IPS-18a (cell line): Measurements from ENCODE around the gene ST6GALNAC4.

Experiments
- H3K27ac ChIP-seq: one replicate; pipeline ENCODE4 v1.5.1; 2013; ENCODE audit warnings: low read length
- H3K27me3 ChIP-seq: one replicate; pipeline ENCODE4 v1.6.1; 2013; ENCODE audit warnings: mild to moderate bottlenecking, low read length; ENCODE audit not compliant: control insufficient read depth, insufficient read depth
- H3K36me3 ChIP-seq: one replicate; pipeline ENCODE4 v1.6.1; 2013; ENCODE audit warnings: low read depth, low read length; ENCODE audit not compliant: control insufficient read depth
- H3K4me1 ChIP-seq: one replicate; pipeline ENCODE4 v1.6.1; 2013; ENCODE audit warnings: low read depth, low read length; ENCODE audit not compliant: control insufficient read depth
- H3K4me3 ChIP-seq: one replicate; pipeline ENCODE4 v1.5.1; 2013; ENCODE audit warnings: low read length
- H3K9ac ChIP-seq: one replicate; pipeline ENCODE4 v1.6.1; 2013; ENCODE audit warnings: mild to moderate bottlenecking, low read length, moderate library complexity
- H3K9me3 ChIP-seq: one replicate; pipeline ENCODE4 v1.6.1; 2013; ENCODE audit warnings: low read depth, low read length; ENCODE audit not compliant: control insufficient read depth

Gene ST6GALNAC4

DNA sequence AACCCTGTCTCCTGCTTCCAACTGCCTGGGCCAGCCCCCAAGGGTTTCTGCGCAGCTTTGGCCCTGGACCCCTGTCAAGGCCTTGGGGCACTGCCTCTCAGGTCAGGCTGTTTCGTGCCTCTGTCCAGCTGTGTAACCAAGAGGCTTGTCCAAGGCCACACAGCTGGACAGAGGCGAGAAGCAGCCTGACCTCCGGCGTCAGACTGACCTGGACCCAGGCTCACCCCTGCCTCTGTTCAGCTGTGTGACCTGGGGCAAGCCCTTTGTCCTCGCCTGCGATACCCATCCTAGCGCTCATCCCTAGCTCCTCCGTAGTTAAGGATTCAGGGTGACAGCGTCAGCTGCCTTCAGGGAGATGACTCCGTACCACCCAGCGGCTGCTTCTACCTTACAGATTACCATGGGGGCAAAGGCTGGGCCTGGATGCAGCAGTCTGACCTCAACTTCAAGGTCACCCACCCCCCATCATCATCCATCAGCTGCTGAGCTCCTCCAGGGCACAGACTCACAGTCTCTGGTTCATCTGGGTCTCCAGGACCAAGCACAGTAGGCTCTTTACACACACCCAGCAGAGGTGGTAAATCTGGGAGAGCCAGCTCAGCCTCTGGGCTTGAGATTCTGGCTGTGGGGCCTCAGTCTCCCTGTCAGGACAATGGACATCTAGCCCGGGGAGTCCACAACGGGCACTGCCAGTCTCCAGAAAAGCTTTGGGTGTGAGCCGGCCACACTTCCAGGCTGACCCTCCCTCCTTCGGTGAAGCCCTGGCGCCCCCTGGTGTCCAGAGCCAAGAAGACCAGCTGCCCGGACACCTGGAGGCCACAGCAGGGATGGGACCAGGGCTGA, 47.3 kb downstream of the ST6GALNAC4 start:
- H3K4me1 ChIP-seq, result no peaks in the 10 kb centered on the region
- H3K4me3 ChIP-seq, result no peak overlapping the region
- H3K36me3 ChIP-seq, result no peaks in the 10 kb centered on the region
- no peaks in the 10 kb centered on the region for H3K9me3 ChIP-seq
- no peaks in the 10 kb centered on the region for H3K27me3 ChIP-seq
- no peak overlapping the region for H3K9ac ChIP-seq
- no peak overlapping the region for H3K27ac ChIP-seq

DNA sequence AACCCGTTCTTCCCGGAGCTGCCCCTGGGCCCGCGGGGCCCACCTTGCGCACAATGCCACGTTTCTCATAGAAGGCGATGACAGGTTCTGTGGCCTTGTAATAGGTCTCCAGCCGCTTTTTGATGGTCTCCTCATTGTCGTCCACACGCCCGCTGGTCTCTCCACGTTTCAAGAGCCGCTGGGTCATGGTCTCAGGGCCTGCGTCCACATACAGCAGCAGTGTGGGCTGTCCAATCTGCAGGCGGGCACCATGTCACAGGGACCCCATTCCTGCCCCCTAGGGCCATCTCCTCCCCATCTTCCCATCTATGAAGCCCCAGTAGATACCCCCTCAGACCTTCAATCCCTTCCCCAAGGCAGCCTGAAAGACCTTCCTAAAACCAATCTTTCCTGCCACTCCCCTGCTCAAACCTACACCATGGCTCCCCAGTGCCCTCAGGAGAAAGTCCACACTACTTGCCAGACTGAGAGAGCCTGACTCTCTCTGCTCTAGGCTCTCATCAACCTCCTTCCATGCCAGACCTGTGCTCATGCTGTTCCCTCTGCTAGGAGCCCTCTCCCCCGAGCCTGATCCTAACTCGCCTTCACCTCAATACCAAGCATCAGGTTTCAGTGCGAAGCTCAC, 48.5 kb downstream of the ST6GALNAC4 start:
- H3K9ac ChIP-seq, result no peak overlapping the region
- H3K4me3 ChIP-seq, result no peak overlapping the region
- no peaks in the 10 kb centered on the region for H3K4me1 ChIP-seq
- H3K9me3 ChIP-seq, result no peaks in the 10 kb centered on the region
- H3K27ac ChIP-seq, result no peak overlapping the region
- H3K27me3 ChIP-seq, result no peaks in the 10 kb centered on the region
- no peaks in the 10 kb centered on the region for H3K36me3 ChIP-seq

DNA sequence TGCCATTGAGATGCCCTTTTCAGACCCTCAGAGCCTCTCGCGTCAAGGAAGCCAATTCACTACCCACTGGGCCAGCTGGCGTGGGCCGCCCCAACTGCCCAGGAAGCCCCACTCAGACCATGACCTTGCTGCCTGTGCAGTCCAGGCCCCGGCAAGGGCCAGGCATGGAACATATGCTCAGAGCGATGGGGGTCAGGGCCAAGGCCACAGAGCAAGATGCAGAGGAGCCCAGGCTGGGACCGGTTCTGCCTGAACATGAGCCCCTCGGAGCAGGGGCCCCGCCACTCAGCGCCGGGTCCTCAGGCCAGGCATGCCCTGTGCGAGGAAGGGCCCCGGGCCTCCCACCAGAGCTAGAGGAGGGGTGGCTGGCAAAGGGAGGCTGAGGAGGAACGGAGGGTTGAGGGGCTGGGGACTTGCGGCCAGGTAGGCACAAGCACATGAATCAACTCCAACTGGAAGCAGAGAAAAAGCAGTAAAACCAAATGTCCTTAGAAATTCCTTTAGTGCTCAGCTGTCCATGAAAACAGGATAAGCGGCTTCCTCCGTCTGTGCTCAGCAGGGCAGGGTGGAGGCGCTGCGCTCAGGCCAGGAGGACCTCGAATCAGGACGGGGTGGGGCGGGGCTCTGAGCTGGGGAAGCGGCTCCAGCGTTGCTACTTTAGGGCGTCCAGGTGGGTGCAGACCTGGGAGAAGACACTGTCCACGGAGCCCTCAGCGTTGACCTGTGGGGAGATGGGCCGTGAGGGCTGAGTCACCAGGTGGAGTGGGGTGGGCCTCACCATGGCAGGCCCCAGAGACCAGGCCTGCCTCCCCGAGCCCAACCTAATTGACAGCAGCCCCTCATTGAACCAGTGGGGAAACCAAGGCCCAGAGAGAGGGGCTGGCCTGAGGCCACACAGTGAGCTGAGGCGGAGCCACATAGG, 49.2 kb downstream of the ST6GALNAC4 start:
- H3K27me3 ChIP-seq, result no peaks in the 10 kb centered on the region
- H3K9ac ChIP-seq, result no peak overlapping the region
- H3K9me3 ChIP-seq, result no peaks in the 10 kb centered on the region
- H3K36me3 ChIP-seq, result no peaks in the 10 kb centered on the region
- no peak overlapping the region for H3K4me3 ChIP-seq
- no peaks in the 10 kb centered on the region for H3K4me1 ChIP-seq
- no peak overlapping the region for H3K27ac ChIP-seq

DNA sequence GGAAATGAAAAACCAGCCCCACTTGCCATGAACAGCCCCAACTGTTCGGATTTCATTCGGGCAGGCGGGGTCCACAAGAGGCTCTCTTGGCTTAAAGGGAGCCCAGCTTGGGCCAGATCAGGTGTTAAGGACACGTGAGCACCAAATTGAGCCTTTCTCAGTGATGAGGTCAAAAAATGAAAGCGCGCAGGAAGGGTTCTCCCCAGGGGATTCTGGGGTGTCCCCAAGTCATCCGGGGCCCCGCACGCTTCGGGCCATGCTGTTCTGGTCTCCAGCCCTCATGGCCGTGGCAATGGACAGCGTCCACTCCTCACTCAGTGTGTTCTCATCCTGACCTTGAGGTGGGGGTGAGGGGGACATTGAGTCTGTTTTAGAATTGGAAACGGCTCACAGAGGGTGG, 50.3 kb downstream of the ST6GALNAC4 start:
- no peak overlapping the region for H3K27ac ChIP-seq
- no peaks in the 10 kb centered on the region for H3K27me3 ChIP-seq
- H3K4me3 ChIP-seq, result no peak overlapping the region
- no peak overlapping the region for H3K9ac ChIP-seq
- H3K36me3 ChIP-seq, result no peaks in the 10 kb centered on the region
- no peaks in the 10 kb centered on the region for H3K4me1 ChIP-seq
- H3K9me3 ChIP-seq, result no peaks in the 10 kb centered on the region

DNA sequence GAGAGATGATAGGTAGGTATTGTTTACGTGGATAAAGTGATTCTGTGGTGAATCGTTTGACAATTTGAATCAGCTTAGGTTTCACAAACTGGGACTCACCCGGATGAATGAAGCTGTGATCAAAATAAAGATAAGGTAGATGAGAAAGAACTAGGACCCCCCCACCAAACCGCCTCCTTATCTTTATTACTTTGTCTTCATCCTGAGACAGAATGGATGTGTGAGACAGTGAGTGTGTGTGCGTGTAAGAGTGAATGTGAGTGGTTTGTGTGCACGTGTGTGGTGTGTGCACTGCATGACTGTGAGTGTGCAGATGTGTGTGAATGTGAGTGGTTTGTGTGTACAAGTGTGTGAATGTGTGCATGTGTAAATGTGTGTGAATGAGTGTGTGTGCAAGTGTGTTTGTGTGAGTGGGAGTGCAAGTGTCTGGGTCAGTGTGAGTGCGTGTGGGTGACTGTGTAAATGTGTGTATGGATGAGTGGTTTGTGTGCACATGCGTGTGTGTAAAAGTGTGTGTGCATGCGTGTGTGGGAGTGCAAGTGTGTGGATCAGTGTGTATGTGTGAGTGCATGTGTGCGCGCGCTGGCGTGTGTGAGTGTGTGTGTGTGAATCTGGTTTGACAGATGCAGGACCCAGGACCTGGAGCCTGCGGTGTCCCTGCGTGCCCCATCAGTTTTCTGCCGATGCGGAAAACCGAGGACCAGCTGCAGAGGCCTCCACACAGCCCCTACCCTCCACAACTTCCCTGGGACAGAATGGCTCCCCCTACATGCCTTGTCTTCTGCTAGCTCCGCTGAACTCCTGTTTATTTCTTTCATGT, 51.0 kb downstream of the ST6GALNAC4 start:
- Histone ChIP-seq H3K9ac (no peak overlapping the region), H3K4me1 (no peaks in the 10 kb centered on the region), H3K36me3 (no peaks in the 10 kb centered on the region)

DNA sequence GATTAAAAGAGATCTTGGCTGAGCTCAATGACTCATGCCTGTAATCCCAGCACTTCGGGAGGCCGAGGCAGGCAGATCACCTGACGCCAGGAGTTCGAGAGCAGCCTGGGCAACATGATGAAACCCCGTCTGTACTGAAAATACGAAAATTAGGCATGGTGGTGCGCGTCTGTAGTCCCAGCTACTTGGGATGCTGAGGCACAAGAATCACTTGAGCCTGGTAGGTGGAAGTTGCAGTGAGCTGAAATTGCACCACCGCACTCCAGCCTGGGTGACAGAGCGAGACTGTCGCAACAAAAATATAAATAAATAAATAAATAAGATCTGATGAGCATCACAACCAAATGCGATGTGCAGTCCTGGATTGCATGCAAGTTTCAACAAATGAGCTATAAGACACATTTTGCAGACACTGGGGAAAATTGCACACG, 53.6 kb downstream of the ST6GALNAC4 start:
- Histone ChIP-seq H3K9me3 (no peaks in the 10 kb centered on the region), H3K27me3 (no peaks in the 10 kb centered on the region), H3K4me3 (no peak overlapping the region), H3K27ac (no peak overlapping the region), H3K9ac (no peak overlapping the region), H3K4me1 (no peaks in the 10 kb centered on the region), H3K36me3 (no peaks in the 10 kb centered on the region)

More for the DNA sequence above, 51.0 kb downstream of the ST6GALNAC4 start:
- no peak overlapping the region for H3K4me3 ChIP-seq
- H3K27ac ChIP-seq, result no peak overlapping the region
- H3K9me3 ChIP-seq, result no peaks in the 10 kb centered on the region
- H3K27me3 ChIP-seq, result no peaks in the 10 kb centered on the region

DNA sequence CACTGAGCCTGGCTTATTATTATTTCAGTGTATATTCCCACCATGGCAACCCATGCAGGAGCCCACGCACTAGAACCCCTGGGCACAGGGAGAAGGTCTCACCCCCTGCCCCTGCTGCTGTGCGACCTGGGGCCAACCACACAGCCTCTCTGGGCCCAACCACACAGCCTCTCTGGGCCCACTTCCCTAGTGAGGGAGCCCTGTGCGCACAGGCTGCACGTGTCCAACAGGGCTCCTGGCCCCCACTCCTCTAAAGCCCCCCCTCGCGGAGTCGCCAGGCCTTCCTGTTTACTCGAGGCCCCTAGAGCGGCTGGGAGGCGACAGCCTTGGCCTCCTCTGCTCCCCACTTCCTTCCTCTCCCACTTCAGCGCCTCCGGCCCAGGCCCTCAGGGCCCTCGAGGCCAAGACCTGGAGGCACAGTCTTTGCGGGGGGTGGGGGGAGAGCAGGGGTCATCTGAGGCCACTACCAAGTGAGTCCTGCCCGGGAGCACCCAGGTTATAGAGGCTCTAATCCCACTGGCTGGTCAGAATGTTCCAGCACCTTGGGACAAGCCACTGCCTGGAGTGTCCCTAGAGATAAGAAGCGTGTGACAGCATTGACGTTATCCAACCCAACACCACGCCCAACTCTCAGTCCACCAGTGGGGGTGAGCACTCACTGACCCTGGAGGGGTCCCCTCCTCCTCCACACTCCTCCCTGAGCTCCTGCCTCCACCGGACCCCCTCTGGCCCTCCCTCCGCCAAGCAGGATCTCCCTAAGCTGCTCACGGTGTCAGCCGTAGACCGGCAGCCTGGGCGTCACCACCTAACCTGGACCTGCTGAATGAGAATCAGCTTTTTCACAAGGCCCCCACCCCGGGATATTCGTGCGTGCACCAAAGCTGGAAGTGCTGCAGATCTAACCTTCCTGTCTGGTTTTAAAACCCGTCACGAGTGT, 54.5 kb downstream of the ST6GALNAC4 start:
- Histone ChIP-seq H3K27me3 (no peaks in the 10 kb centered on the region), H3K4me1 (no peaks in the 10 kb centered on the region), H3K4me3 (no peak overlapping the region), H3K27ac (no peak overlapping the region), H3K9ac (no peak overlapping the region), H3K9me3 (no peaks in the 10 kb centered on the region), H3K36me3 (no peaks in the 10 kb centered on the region)

DNA sequence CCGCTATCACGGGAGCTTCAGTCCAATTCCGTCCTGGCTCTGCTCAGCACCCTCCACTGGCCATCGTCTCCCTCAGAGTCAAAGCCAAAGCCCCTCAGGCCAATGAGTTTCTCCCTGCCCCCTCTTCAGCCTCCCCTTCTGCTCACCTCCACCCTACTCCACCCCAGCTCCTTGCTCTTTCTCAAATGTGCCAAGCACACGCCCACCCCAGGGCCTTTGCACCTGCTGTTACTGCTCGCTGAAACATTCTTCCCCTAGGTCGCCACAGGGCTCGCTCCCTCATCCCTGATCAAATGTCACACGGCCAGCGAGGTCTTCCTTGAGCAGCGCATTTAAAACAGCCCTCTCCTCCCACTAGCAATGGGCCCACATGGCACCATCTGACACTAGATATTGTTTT, 56.1 kb downstream of the ST6GALNAC4 start:
- no peaks in the 10 kb centered on the region for H3K27me3 ChIP-seq
- no peaks in the 10 kb centered on the region for H3K36me3 ChIP-seq
- no peaks in the 10 kb centered on the region for H3K9me3 ChIP-seq
- H3K4me3 ChIP-seq, result no peak overlapping the region
- no peak overlapping the region for H3K9ac ChIP-seq
- no peaks in the 10 kb centered on the region for H3K4me1 ChIP-seq
- H3K27ac ChIP-seq, result no peak overlapping the region

DNA sequence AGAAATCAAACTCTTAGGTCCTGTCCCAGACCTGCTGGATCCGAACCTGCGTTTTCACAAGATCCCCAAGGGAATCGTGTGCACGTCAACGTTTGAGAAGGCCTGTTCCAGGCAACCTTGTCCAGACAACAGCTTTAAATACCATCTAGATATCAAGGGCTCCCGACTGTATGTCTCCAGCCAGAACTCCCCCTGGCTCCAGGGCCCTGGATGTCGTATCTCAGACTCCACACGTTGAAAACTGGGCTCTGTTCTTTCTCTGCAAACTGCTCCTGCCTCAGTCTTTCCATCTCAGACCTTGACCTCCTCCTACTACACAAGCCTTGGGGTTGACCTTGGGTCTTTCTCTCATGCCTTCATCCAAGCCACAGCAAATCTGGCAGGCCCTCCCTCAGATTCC, 56.6 kb downstream of the ST6GALNAC4 start:
- Histone ChIP-seq H3K4me1 (no peaks in the 10 kb centered on the region), H3K36me3 (no peaks in the 10 kb centered on the region), H3K27me3 (no peaks in the 10 kb centered on the region), H3K9ac (no peak overlapping the region), H3K4me3 (no peak overlapping the region), H3K27ac (no peak overlapping the region), H3K9me3 (no peaks in the 10 kb centered on the region)

DNA sequence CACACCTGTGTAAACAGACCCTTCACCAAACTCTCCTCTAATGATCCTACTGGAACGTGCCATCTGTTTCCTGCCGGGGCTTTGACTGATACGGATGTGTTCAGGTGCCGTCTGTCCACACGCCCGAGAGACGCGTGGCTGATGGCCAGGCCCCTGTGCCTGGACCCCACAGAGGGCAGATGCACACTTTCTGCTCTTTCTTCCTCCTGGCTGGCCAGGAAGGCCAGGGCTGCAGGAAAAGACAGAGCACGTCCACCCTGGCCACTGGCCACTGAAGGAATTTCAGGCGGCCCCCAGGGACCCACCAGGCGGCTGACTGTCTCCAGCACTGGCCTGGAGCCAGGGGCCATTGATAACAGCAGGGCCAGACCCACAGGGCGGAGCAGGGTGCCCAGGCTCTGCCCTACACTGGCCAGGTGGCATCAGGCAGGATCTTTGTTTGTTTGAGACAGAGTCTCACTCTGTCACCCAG, 58.8 kb downstream of the ST6GALNAC4 start:
- Histone ChIP-seq H3K36me3 (no peaks in the 10 kb centered on the region), H3K9ac (no peak overlapping the region), H3K27me3 (no peaks in the 10 kb centered on the region), H3K9me3 (no peaks in the 10 kb centered on the region), H3K4me1 (no peaks in the 10 kb centered on the region), H3K27ac (no peak overlapping the region), H3K4me3 (no peak overlapping the region)
